Activated CD4-positive, alpha-beta T cell treated with anti-CD3 and anti-CD28 coated beads, Interleukin-2, amount 50 U/mL, for 4 hours (primary cell): ENCODE data around the gene BMP10.

ENCODE experiments used
- DNase-seq, 2 experiments: peaks; one replicate each; pipeline ENCODE4 v3.0.0-alpha.2; 2020

The BMP10 gene

DNA sequence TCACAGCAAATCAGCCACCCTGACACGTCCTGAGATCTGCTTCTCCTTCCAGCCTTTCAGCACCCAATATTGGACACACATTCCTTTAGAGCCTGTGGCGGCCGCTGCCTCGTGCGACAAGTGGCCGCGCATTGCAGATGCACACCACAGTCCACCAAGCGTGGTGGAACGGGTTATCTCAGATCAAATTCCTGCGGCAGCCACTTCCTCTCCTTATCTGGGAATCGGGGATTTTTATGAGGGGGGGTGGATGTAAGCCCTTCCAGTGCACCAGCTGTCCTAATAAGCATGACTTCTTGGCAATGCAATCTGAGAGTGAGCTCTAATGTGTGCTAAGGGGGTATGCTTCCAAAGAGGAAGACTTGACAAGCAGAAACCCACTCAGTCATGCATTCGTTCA, 18.3 kb upstream of the BMP10 start:
- no peak for DNase-seq

DNA sequence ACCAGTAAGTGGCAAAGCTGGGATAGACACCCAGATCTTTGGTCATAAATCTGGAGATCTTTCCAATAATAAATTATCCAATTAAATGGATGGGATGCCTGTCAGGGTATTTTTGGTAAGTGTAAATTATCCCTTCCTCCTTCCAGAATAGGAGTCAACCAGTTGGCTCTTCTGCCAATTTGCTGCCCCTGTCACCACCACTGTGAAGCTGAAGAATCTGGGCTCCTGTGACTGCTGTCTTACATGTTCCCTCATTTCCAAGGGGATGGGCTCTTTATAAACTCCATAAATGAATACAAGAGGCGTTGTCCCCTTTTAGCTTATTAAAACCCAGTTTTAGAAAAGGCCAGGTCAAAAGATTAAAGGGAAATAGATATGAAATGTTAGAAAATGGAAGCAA, 17.8 kb upstream of the BMP10 start:
- DNase-seq, result no peak

- DNase-seq, result no peak
These were observed 17.0 kb upstream of the BMP10 start for GRCh38 chr2:68888038-68888704.

GRCh38 chr2:68885811-68886075, 14.5 kb upstream of the BMP10 start:
- no peak for DNase-seq

GRCh38 chr2:68885074-68885810, 14.0 kb upstream of the BMP10 start:
- DNase-seq, result no peak

DNA sequence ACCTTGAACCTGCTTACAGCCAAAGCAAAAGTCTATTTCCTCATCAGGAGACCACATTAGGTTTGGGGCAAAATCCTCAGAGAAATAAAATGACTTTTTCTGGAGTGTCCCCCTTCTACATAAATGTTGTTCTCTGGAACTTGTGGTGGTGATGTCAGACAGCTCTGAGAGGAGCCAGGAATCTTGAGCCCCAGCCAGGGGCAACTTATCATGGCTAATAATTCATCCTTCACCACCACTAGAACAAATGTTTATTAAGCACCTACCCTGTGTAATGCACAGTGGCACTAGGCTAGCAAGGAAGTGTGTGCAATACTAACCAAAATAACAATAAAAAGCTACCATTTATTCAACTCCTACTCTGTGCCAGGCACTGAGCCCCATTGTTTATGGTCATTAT, 9.0 kb upstream of the BMP10 start:
- DNase-seq, result no peak

DNA sequence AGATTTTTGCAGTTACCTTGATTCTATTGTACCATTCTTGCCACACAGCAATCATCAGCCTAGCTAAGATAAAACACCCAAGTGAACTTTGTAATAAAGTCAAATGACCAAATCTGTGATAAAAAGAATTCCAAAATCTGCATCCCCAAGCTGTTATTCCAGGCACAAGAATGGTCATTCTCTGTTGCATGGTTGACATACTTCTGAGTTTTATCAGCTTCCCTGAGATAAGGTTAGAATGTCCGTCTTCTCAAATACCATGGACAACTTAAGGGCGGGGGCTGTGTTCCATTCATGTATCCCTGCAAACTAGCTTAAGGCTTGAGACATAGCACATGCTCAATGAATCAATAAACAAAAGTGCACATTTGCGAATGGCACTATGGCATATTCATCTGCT, 8.1 kb upstream of the BMP10 start:
- no peak for DNase-seq

DNA sequence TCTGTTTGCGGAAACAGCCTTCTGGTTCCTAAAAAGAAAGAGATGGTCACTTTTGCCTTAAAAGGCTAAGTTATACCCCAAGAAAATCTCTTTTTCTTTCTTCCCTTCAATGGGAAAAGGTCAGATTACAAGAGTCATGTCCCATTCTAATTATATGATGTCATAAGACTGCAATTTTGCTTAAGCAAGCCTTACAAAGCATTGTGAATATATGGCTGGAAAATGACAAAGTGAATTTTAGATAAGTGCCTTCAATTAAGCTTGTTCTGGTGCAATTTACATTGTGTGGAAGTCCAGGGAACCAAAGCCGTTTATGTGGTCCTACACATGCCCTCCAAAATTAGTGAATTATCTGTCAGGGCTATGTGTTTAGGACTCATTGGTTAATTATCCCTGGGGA, 7.6 kb upstream of the BMP10 start:
- no peak for DNase-seq

GRCh38 chr2:68878071-68878711, 7.0 kb upstream of the BMP10 start:
- DNase-seq, result no peak

DNA sequence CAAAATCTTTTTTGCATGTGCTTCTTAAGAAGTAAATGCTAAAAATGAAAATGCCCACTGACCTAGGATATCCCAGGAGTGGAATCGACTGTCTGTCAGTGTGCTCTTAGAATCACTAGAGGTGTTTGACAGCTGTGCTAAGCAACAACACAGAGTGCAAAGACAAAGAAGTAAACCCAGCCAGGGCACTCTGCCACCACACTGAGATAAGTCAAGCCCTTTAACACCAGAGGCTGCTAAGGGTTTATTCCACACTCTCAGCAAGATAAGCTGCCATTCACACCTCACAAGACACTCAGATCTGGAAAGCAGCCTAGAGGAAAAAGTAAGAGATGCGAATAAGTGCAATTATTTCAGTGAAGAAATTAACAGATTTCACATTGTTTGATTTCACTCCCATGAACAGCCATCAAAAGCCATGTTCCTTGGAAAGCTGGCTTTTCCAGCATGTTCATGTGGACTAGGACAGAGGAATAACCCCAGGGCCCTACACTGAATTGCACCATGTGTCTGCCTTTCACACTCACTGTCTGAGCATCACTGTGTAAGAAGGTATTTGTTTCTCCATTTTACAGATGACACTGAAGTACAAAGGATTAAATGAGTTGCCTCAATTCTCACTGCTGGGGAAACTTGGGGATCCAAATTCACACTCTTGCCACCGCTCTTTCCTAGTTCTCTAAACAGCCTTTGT, 6.0 kb upstream of the BMP10 start:
- DNase-seq, result no peak

DNA sequence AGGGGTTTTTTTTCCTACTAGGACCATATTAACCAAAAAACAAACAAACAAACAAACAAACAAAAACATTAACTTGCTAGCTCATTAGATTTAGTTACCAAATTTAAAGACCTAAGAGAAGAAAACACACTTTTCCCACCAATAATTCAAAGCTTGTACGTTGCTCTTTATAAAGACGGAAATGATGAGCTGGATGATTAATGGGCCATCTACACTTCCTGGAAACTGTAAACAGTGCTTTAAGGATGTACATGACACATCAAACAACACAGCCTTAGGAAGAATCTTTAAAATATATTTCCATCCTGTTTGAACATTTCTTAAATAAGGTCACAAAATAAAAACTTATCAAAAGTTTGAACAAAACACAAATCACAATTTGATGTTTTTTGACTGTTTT, 982 bp downstream of the BMP10 start:
- no peak for DNase-seq

DNA sequence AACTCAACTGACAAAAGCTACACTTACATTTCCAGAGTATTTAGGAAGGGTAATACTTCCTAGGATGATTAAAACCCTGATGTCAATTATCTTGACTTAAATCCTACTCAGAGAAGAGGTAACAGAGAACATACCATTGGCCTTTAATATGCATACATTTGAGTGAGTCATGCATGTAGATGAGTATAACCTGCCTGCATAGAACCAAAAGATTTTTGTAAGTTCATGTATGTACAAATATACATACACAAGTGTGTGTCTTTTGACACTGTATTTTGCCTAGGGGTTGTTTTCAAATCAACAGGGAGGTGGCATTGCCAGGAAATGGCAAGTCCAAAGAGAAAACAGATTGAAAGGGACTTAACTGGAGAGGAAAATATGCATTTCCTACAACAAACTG, 6.1 kb downstream of the BMP10 start:
- DNase-seq, result no peak

DNA sequence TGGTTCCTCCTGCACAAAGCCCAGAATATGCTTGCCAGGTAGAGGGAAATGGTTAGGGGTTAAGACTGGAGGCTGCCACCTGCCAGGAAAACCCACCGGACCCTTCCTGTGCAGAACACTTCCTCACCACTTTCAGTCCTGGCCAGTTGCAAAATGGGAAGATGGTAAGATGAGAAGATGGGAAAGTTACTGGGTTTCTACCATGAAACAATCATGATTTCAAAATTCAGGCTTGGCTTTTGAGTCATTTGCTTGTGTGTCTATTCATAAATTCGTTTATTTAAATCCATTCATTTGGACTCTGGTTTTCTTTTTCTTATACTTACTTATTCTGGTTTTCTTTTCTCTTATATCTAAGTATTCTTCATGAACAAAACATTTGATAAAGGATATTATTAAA, 7.2 kb downstream of the BMP10 start:
- no peak for DNase-seq

DNA sequence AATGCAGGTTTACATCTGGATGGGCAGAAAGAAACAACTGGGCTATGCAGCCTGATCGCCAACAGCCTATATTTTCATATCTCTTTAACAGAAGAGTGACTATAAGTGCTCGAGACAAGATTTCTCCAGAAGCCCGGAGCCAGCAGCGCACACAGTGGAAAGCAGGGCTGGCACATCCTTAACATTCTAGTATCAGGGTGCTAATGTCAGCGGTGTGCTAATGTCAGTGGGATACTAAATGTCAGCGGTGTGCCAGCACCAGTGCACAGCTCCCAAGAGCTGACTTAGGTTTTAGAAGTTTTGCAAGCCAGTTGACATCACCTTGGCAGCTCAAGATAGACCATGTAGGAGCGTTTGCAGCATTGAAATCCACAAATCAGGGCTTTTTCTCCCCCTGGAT, 8.3 kb downstream of the BMP10 start:
- no peak for DNase-seq

DNA sequence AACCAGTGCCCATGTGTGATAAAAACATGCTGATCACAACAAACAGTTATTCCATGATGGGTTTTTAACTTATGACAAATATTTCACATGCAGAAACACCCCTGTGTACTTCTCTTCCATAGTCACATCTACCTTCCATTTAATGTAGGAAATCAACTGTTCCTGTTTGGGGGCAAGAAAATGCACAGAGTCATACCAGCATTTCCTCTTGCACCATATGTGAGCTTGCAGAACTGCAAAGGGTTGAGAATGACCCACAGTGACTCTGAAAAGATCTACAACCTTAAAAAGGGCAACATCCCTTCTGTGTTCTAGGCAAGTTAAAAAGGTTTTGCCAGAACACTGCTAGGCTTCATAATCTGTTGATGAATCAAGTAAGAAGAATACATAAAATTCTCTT, 9.9 kb downstream of the BMP10 start:
- no peak for DNase-seq

- DNase-seq, result no peak
These were observed 11.1 kb downstream of the BMP10 start for GRCh38 chr2:68860111-68860510.

DNA sequence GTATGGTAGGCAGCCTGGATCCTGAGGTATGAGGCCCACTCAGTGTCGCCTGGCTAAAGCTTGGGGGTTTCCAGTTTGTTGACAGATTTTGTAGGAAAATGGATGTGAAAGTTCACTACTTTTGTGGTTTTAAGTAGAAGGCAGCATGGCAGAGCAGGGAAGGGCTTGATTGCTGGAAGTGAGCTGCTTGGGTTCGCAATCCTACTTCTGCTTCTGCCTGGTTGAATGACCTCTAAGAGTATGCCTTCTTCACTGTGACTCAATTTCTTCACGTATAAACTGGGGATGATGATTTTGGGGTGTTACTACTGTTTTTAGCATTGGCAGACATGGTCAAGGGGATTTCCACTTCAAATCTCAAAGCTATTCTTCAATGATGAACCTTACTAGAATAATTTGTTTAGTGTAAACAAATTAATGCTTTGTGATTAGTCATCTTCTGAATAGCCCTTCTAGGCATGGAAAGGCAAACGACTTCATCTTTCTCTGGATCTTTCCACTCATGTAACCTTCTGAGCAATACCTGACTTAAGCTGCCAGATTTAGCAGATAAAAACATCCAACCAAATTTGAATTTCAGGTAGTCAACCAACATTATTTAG, 13.2 kb downstream of the BMP10 start:
- DNase-seq, result no peak

DNA sequence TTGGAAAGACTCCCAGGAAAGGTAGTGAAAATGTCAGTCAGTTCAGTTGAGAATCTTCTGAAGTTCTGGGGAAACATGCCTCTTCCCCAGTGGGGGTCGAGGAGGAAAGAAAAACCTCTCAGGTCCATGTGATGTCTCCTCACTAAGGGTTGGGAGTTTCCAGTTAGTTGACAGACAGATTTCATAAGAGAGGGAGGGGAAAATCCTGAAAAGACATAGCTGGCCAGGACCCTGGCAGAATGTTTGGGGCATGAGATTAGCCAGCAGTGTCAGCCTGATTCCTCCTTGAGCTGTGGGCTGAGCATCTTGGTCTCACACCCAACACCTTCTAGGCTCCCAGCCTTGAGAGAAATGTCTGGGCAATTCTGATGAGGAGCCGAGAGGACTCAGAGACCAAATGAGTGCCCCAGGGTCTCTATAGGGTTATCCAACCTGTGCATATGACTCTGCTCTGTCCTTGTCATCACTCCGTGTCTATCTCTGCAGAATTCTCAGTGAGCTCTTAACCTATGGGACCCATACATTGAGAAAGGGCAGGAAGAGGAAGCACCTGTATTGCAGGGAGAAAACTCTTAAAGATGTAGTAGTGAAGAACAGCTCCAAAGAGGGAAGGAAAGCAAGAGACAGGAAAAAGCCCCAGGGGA, 13.9 kb downstream of the BMP10 start:
- DNase-seq, result no peak

DNA sequence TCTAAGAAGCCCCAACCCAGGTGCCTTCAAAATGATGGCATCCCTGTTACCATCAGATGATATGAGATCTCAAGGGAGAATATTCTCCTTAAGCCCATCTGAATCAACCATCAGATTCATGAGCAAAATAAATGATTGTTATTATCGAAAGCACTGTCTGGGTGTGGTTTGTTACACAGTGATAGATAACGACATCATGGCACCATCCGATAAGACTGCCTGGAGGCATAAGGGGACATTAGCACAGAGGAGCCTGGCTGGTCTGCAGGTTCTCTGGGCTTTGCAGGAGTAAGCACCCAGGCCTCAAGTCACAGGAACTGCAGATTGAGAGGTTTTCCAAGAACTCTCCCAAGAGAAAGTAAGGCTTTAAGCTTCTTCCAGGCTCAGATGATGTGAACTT, 15.6 kb downstream of the BMP10 start:
- no peak for DNase-seq

DNA sequence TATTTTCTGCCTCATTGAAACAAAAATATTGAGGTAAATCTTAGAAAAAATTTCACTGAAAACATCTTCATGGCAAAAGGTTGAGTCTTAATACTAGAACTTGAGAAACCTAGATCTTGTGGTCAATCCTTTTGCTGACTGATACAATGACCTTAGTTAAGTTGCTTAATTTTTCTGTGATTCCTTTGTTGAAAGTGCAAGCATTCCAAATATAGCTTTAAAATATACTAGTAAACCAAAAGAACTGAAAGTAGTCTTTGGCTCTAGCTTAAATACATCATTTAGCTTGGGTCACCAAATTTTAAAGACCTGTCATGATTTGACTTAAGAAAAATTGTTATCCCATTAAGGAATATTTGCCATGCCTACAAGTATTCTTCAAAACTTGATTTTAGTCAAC, 16.7 kb downstream of the BMP10 start:
- DNase-seq, result no peak

- DNase-seq, result no peak
These were observed 17.3 kb downstream of the BMP10 start for GRCh38 chr2:68853915-68854314.

DNA sequence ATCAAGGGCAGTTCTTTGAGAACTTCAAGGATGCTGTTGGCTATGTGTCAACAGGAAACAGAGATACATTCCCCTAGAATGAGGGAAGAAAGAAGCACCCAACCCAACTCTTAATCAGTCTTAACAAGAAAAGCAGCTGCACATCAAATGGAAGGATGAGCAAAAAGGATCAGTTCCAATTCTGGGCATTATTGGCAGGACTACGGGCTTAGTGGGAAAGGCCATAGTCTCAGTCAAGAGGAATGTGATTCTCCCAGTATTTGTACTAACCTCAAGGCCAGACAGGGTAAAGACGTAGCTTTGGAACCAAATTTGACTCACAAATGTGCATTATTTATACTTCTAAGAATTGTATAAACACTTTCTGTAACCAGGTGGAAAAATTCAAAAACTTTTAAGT, 18.2 kb downstream of the BMP10 start:
- DNase-seq, result no peak

DNA sequence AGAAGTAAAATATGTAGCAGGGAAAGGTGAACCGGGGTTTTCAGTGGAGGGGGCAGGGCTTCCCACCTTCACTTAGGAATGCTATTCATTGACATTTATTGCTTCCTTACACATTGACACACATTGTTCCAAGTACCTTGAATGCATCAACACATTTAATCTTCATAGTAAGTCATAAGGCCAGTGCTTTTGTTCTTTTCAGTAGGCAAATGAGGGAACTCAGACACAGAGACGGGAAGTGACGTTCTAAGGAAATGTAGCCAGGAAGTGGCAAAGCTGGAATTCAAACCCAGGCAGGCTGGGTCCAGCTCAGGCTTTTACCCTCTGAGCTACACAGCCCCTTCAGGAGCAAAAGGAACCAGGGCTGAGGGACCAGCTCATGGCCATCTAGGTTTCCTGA, 20.7 kb downstream of the BMP10 start:
- DNase-seq, result no peak
